ENCODE data around the gene FAM217A. TPM values are rescaled to one million over a fixed set of nuclear protein-coding genes. Genes with fewer than 3 reads are reported as not detected.

FAM217A gene
- total RNA-seq, 2 experiments from 2014 or later, result not detected

GRCh38 chr6:4057036-4057435, 21.9 kb downstream of the FAM217A start:
- H3K9me3 ChIP-seq (ENCODE audit: control insufficient read depth in 1 of 2, insufficient read depth in 1 of 2, low read length in 2 of 2), result no peaks in the 10 kb centered on the region
- ATAC-seq (ENCODE audit: poor library complexity), result no peak
- peaks cover 30% of the 10 kb centered on the region for H3K4me1 Mint-ChIP-seq (ENCODE audit: low read depth)
- no peak overlapping the region for H3K4me3 ChIP-seq (ENCODE audit: low read length)
- no peak overlapping the region for H3K27ac ChIP-seq (ENCODE audit: low read depth in 1 of 2, low read length in 2 of 2)
- no peaks in the 10 kb centered on the region for H3K27me3 Mint-ChIP-seq
- no peaks in the 10 kb centered on the region for H3K27me3 ChIP-seq (ENCODE audit: control insufficient read depth in 1 of 2, insufficient read depth in 2 of 2, low read length in 2 of 2)
- no peak overlapping the region for H3K4me3 Mint-ChIP-seq
- no peak for DNase-seq
- H3K36me3 ChIP-seq (ENCODE audit: insufficient read depth, low read length), result peaks cover 95% of the 10 kb centered on the region
- peaks cover 97% of the 10 kb centered on the region for H3K36me3 Mint-ChIP-seq (ENCODE audit: low read depth)
- H3K9me3 Mint-ChIP-seq, result no peaks in the 10 kb centered on the region
- intact Hi-C loops (cut with DNase I, micrococcal nuclease), result loop anchor here in 1 of 2 experiments (5.0 kb wide), 1 partner anchor 35 kb away; a partner anchor contains a TSS
- peaks cover 5% of the 10 kb centered on the region for H3K4me1 ChIP-seq (ENCODE audit: insufficient read depth, low read length)
- TF ChIP-seq CTCF (IDR thresholded peaks at IDR 0.05), result no peak
- H3K27ac Mint-ChIP-seq, result no peak overlapping the region
- ChIA-PET CTCF (interaction anchor here (3.7 to 3.8 kb wide), 2 partner anchors 35 to 99 kb away, joined by 15 to 22 read pairs; a partner anchor contains a TSS), POLR2A (interaction anchor here (1.3 to 1.4 kb wide), 2 partner anchors 36 to 38 kb away, joined by 4 to 7 read pairs; a partner anchor contains a TSS)

- Mint-ChIP-seq H3K4me3 (no peak overlapping the region), H3K27ac (no peak overlapping the region), H3K9me3 (no peaks in the 10 kb centered on the region), H3K27me3 (no peaks in the 10 kb centered on the region), H3K36me3 (ENCODE audit: low read depth) (peaks cover 94% of the 10 kb centered on the region), H3K4me1 (ENCODE audit: low read depth) (peaks cover 31% of the 10 kb centered on the region)
- H3K27me3 ChIP-seq (ENCODE audit: control insufficient read depth in 1 of 2, insufficient read depth in 2 of 2, low read length in 2 of 2), result no peaks in the 10 kb centered on the region
- H3K36me3 ChIP-seq (ENCODE audit: insufficient read depth, low read length), result peaks cover 95% of the 10 kb centered on the region
- ATAC-seq (ENCODE audit: poor library complexity), result no peak
- no peak for TF ChIP-seq CTCF (IDR thresholded peaks at IDR 0.05)
- H3K9me3 ChIP-seq (ENCODE audit: control insufficient read depth in 1 of 2, insufficient read depth in 1 of 2, low read length in 2 of 2), result no peaks in the 10 kb centered on the region
- H3K27ac ChIP-seq (ENCODE audit: low read depth in 1 of 2, low read length in 2 of 2), result no peak overlapping the region
- ChIA-PET POLR2A (no interaction called here), CTCF (interaction anchor here (0.5 to 3.1 kb wide), 4 partner anchors 9 to 100 kb away, joined by 3 to 16 read pairs (median 3); no protein-coding TSS in a partner anchor)
- intact Hi-C loops (cut with DNase I, micrococcal nuclease), result loop anchor here (1.0 to 5.0 kb wide), 3 partner anchors 33 to 101 kb away; a partner anchor contains a TSS
- H3K4me3 ChIP-seq (ENCODE audit: low read length), result no peak overlapping the region
- peak in 4 of 14 experiments; percentile 11 to 28 (median 28) for DNase-seq
- H3K4me1 ChIP-seq (ENCODE audit: insufficient read depth, low read length), result peaks cover 5% of the 10 kb centered on the region
These were observed 23.4 kb downstream of the FAM217A start for GRCh38 chr6:4055420-4056041.

GRCh38 chr6:4049246-4049645, 29.7 kb downstream of the FAM217A start:
- H3K27ac ChIP-seq (ENCODE audit: low read depth in 1 of 2, low read length in 2 of 2), result no peak overlapping the region
- CTCF ChIA-PET, result no interaction called here
- H3K4me1 ChIP-seq (ENCODE audit: insufficient read depth, low read length), result no peaks in the 10 kb centered on the region
- H3K27me3 ChIP-seq (ENCODE audit: control insufficient read depth in 1 of 2, insufficient read depth in 2 of 2, low read length in 2 of 2), result no peaks in the 10 kb centered on the region
- no peaks in the 10 kb centered on the region for H3K27me3 Mint-ChIP-seq
- peaks cover 90% of the 10 kb centered on the region for H3K36me3 ChIP-seq (ENCODE audit: insufficient read depth, low read length)
- no peaks in the 10 kb centered on the region for H3K9me3 Mint-ChIP-seq
- H3K27ac Mint-ChIP-seq, result no peak overlapping the region
- no peaks in the 10 kb centered on the region for H3K9me3 ChIP-seq (ENCODE audit: control insufficient read depth in 1 of 2, insufficient read depth in 1 of 2, low read length in 2 of 2)
- ATAC-seq (ENCODE audit: poor library complexity), result no peak
- H3K4me3 Mint-ChIP-seq, result no peak overlapping the region
- POLR2A ChIA-PET, result no interaction called here
- peaks cover 91% of the 10 kb centered on the region for H3K36me3 Mint-ChIP-seq (ENCODE audit: low read depth)
- no peak for DNase-seq
- peaks cover 12% of the 10 kb centered on the region for H3K4me1 Mint-ChIP-seq (ENCODE audit: low read depth)
- no peak overlapping the region for H3K4me3 ChIP-seq (ENCODE audit: low read length)
- no peak for TF ChIP-seq CTCF (IDR thresholded peaks at IDR 0.05)
- intact Hi-C loops (cut with DNase I, micrococcal nuclease), result no loop called here
